ENCODE results near the gene CRIP3. TPM values are rescaled to one million over a fixed set of nuclear protein-coding genes. Genes with fewer than 3 reads are reported as not detected.

Gene CRIP3
- total and polyA plus RNA-seq, 4 donors = 1.1 to 9.5 (median 2.4) TPM

DNA sequence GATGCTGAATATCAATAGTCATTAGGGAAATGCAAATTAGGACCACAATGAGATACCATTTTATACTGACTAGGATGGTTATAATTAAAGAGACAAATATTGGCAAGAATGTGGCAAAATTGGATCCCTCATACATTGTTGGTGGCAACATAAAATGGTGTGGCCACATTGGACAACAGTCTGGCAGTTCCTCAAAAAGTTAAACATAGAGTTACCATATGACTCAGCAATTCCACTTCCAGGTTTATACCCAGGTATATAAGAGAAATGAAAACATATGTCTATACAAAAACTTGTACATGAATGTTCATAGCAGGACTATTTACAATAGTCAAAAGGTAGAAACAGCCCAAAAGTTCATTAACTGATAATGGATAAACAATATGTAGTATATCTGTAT is 2.0 kb upstream of the CRIP3 start:
- H3K4me1 ChIP-seq (ENCODE audit: control insufficient read depth in 4 of 4, insufficient read depth in 4 of 4, low read length in 3 of 4) = peaks cover 4 to 20% (median 11%) of the 10 kb centered on the region in 4 donors
- DNase-seq (ENCODE audit: low spot score) = no peak
- no peaks in the 10 kb centered on the region for H3K36me3 ChIP-seq (ENCODE audit: control insufficient read depth in 4 of 4, insufficient read depth in 3 of 4, low read depth in 1 of 4, low read length in 3 of 4)
- no peak overlapping the region for H3K27ac ChIP-seq (ENCODE audit: low read depth in 1 of 2, low read length in 2 of 2)
- TF ChIP-seq ATF3 (IDR thresholded peaks at IDR 0.05) (no peak), YY1 (IDR thresholded peaks at IDR 0.05) (no peak), JUND (IDR thresholded peaks at IDR 0.05) (no peak), ZBTB33 (IDR thresholded peaks at IDR 0.05) (no peak), FOXA2 (IDR thresholded peaks at IDR 0.05) (no peak), EGR1 (IDR thresholded peaks at IDR 0.05; ENCODE audit: low read depth in 2 of 2) (no peak), FOXA1 (IDR thresholded peaks at IDR 0.05) (no peak), HNF4G (IDR thresholded peaks at IDR 0.05) (no peak), SP1 (IDR thresholded peaks at IDR 0.05) (no peak), RXRA (IDR thresholded peaks at IDR 0.05) (no peak), HNF4A (conservative IDR thresholded peaks at IDR 0.05) (no peak), GABPA (IDR thresholded peaks at IDR 0.05 in 1 of 2, conservative IDR thresholded peaks at IDR 0.05 in 1 of 2) (no peak), TAF1 (conservative IDR thresholded peaks at IDR 0.05) (no peak)
- TF ChIP-seq, protein P1, sequence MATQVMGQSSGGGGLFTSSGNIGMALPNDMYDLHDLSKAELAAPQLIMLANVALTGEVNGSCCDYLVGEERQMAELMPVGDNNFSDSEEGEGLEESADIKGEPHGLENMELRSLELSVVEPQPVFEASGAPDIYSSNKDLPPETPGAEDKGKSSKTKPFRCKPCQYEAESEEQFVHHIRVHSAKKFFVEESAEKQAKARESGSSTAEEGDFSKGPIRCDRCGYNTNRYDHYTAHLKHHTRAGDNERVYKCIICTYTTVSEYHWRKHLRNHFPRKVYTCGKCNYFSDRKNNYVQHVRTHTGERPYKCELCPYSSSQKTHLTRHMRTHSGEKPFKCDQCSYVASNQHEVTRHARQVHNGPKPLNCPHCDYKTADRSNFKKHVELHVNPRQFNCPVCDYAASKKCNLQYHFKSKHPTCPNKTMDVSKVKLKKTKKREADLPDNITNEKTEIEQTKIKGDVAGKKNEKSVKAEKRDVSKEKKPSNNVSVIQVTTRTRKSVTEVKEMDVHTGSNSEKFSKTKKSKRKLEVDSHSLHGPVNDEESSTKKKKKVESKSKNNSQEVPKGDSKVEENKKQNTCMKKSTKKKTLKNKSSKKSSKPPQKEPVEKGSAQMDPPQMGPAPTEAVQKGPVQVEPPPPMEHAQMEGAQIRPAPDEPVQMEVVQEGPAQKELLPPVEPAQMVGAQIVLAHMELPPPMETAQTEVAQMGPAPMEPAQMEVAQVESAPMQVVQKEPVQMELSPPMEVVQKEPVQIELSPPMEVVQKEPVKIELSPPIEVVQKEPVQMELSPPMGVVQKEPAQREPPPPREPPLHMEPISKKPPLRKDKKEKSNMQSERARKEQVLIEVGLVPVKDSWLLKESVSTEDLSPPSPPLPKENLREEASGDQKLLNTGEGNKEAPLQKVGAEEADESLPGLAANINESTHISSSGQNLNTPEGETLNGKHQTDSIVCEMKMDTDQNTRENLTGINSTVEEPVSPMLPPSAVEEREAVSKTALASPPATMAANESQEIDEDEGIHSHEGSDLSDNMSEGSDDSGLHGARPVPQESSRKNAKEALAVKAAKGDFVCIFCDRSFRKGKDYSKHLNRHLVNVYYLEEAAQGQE (IDR thresholded peaks at IDR 0.05) = no peak
- no peak overlapping the region for H3K4me3 ChIP-seq (ENCODE audit: low read depth in 1 of 3, low read length in 3 of 3)
- H3K9me3 ChIP-seq (ENCODE audit: control insufficient read depth in 4 of 4, low read length in 3 of 4) = no peaks in the 10 kb centered on the region
- no peaks in the 10 kb centered on the region for H3K27me3 ChIP-seq (ENCODE audit: control insufficient read depth in 4 of 4, insufficient read depth in 4 of 4, low read length in 3 of 4)
- H3K9ac ChIP-seq (ENCODE audit: low read depth in 1 of 2, low read length in 2 of 2) = no peak overlapping the region

- no peaks in the 10 kb centered on the region for H3K27me3 ChIP-seq (ENCODE audit: control insufficient read depth in 4 of 4, insufficient read depth in 4 of 4, low read length in 3 of 4)
- TF ChIP-seq GABPA (IDR thresholded peaks at IDR 0.05 in 1 of 2, conservative IDR thresholded peaks at IDR 0.05 in 1 of 2) = no peak
- no peak for TF ChIP-seq SP1 (IDR thresholded peaks at IDR 0.05)
- TF ChIP-seq JUND (IDR thresholded peaks at IDR 0.05) = no peak
- no peak for TF ChIP-seq TAF1 (conservative IDR thresholded peaks at IDR 0.05)
- no peak for TF ChIP-seq HNF4G (IDR thresholded peaks at IDR 0.05)
- TF ChIP-seq HNF4A (conservative IDR thresholded peaks at IDR 0.05) = no peak
- no peak for TF ChIP-seq CTCF (IDR thresholded peaks at IDR 0.05; ENCODE audit: low read depth, low read length, missing input control)
- TF ChIP-seq ZBTB33 (IDR thresholded peaks at IDR 0.05) = no peak
- no peak for TF ChIP-seq ATF3 (IDR thresholded peaks at IDR 0.05)
- no peak overlapping the region for H3K4me3 ChIP-seq (ENCODE audit: low read depth in 1 of 3, low read length in 3 of 3)
- no peaks in the 10 kb centered on the region for H3K36me3 ChIP-seq (ENCODE audit: control insufficient read depth in 4 of 4, insufficient read depth in 3 of 4, low read depth in 1 of 4, low read length in 3 of 4)
- H3K9me3 ChIP-seq (ENCODE audit: control insufficient read depth in 4 of 4, low read length in 3 of 4) = no peaks in the 10 kb centered on the region
- no peak for DNase-seq (ENCODE audit: low spot score)
- H3K27ac ChIP-seq (ENCODE audit: low read depth in 1 of 2, low read length in 2 of 2) = no peak overlapping the region
- H3K4me1 ChIP-seq (ENCODE audit: control insufficient read depth in 4 of 4, insufficient read depth in 4 of 4, low read length in 3 of 4) = peaks cover 4 to 20% (median 11%) of the 10 kb centered on the region in 4 donors
- H3K9ac ChIP-seq (ENCODE audit: low read depth in 1 of 2, low read length in 2 of 2) = no peak overlapping the region
- 42% methylated on average over 2 of the region's 2 CpGs for WGBS
Observed at GRCh38 chr6:43310134-43310533, 1.5 kb upstream of the CRIP3 start.
